ENCODE results near the gene MISFA.
"Not testable (repeated sequence)": the region's sequence is repeated elsewhere in the genome, so short reads cannot be mapped to it uniquely, and the experiment has no call there.

Gene MISFA

DNA sequence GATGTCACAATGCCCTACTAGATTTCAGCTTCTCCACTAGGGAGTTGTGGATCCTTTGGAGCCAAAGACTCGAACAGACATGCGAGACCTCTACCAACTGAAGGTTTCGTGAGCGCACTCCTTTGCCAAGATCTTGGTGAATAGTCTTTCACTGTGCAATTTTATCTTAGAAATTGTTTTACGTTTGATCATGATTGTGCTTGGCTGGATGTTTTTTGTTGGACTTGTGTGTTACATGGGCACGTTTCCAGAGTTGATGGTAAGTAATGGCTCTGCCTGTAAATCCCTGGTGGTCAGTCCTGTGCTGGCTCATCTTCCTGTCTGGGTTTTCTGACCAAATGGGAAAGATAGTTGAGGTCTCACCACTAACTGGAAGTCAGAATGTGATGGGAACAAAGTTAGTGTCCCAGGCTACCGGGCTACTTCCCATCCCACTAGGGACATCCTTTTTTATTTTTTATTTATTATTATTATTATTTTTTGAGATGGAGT is at the start of gene MISFA:
MISFA (plus strand) TSS at position 51 of the 492 bp plus-strand sequence; CDS start at position 191, 140 bp downstream.
- DNase-seq (ENCODE audit: low spot score in 2 of 2) (no peak), ATAC-seq (no peak)
- Mint-ChIP-seq H3K4me3 (no peak within 1 kb of the TSS), H3K36me3 (no peaks in the 10 kb centered on the region), H3K27ac (no peak within 1 kb of the TSS), H3K4me1 (no peaks in the 10 kb centered on the region), H3K9me3 (no peaks in the 10 kb centered on the region)

DNA sequence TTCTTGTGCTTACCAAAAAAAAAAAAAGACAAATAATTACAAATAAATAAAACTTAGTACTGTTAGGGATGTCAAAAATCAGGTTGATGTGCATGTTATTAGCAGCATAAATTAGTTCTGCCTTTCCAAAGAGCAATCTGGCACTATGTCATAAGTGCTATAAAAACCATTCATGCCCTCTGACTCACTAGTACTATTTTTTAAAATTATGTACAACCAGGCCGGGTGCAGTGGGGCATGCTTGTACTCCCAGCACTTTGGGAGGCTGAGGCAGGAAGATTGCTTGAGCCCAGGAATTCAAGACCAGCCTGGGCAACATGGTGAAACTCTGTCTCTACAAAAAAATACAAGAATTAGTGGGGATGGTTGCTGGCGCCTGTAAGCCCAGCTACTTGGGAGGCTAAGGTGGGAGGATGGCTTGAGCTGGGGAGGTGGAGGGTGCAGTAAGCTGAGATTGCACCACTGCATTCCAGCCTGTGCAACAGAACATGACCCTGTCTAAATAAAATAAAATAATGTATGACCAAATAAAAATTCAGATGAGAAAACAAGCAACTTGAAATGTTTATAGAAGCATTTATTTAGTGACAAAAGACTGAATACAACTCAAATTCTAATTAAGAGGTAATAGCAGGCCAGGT is 36.4 kb upstream of the MISFA start:
- ATAC-seq, result no peak
- H3K36me3 Mint-ChIP-seq, result peaks cover 89% of the 10 kb centered on the region
- H3K27ac Mint-ChIP-seq, result no peak overlapping the region
- H3K4me1 Mint-ChIP-seq, result no peaks in the 10 kb centered on the region
- no peak for DNase-seq (ENCODE audit: low spot score in 2 of 2)
- H3K4me3 Mint-ChIP-seq, result no peak overlapping the region
- H3K9me3 Mint-ChIP-seq, result no peaks in the 10 kb centered on the region

DNA sequence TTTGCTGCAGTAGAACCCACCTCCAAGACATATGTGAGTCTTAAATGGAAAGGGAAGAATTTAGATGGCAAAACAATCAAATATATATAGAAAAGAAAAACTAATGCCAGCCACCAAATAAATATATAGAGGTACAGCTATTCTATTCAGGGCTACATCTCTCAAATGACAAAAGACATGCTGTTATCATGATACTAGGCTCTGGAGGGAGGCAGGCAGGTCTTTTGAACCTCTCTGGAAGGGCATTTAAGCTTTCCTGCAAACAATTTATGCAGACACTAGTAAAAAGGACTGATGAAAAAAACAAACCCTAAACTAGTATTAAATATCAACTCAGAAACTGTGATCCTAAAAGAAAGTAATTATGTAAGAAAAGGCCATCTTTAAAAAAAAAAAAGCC is 35.4 kb upstream of the MISFA start:
- ATAC-seq, result no peak
- Mint-ChIP-seq H3K9me3 (no peaks in the 10 kb centered on the region), H3K27ac (no peak overlapping the region), H3K4me3 (no peak overlapping the region), H3K36me3 (peaks cover 82% of the 10 kb centered on the region), H3K4me1 (no peaks in the 10 kb centered on the region)
- no peak for DNase-seq (ENCODE audit: low spot score in 2 of 2)

DNA sequence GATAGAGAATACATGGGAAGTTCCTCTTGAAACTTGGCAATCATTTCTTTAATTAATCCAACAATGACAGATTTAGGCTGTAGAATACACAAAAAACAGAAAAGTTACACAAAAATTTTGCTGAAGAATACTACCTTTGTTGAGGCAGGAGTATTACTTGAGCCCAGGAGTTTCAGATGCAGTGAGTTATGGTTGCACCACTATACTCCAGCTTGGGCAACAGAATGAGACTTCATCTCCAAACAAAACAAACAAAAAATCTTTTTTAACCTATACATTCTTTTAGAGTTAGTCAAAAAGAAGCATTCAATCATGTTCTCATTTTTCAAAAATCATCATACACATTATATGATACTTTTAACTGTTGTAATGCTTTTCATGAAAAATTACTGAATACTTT is 33.2 kb upstream of the MISFA start:
- H3K4me1 Mint-ChIP-seq, result peaks cover 3% of the 10 kb centered on the region
- H3K36me3 Mint-ChIP-seq, result peaks cover 82% of the 10 kb centered on the region
- no peak for DNase-seq (ENCODE audit: low spot score in 2 of 2)
- no peak overlapping the region for H3K4me3 Mint-ChIP-seq
- no peaks in the 10 kb centered on the region for H3K9me3 Mint-ChIP-seq
- ATAC-seq, result no peak
- no peak overlapping the region for H3K27ac Mint-ChIP-seq

DNA sequence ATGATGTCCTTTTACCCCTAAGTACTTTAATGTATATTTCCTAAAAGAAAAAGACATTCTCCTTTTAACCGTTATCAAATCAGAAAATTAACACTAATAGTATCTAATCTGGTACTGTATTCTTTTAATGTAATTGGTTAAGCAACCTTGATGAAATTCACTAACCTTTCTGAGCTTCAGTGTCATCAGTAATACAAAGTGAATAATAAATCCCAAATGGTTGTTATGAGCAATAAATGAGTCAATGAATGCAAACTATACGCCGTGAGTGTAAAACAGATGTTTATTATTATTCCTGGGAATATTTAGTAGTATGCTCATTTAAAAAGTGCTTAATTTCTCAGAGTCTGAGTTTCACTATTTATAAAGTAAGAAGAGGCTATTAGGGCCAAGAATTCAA is 32.5 kb upstream of the MISFA start:
- Mint-ChIP-seq H3K9me3 (no peaks in the 10 kb centered on the region), H3K27ac (peak overlapping the region; percentile 60), H3K36me3 (peaks cover 82% of the 10 kb centered on the region), H3K4me3 (no peak overlapping the region), H3K4me1 (peaks cover 6% of the 10 kb centered on the region)
- DNase-seq (ENCODE audit: low spot score in 2 of 2), result no peak
- no peak for ATAC-seq

DNA sequence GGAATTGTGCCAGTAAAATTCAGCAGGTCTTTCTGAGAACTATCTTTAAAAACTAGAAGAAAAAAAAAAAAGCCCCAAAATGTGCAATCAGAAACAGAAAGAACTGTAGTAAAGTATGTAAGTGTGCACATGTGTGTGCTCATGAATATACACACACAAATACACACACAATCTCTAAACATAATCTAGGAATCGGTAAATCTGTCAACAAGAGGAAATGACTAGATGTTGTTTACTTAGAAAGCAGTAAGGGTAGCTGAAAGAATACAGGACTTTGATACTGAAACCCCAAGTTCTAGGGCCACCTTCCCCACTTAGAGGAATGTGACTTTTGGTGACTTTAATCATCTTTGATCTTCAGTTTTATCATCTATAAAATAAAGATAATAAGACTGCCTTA is 24.2 kb upstream of the MISFA start:
- peaks cover 83% of the 10 kb centered on the region for H3K36me3 Mint-ChIP-seq

DNA sequence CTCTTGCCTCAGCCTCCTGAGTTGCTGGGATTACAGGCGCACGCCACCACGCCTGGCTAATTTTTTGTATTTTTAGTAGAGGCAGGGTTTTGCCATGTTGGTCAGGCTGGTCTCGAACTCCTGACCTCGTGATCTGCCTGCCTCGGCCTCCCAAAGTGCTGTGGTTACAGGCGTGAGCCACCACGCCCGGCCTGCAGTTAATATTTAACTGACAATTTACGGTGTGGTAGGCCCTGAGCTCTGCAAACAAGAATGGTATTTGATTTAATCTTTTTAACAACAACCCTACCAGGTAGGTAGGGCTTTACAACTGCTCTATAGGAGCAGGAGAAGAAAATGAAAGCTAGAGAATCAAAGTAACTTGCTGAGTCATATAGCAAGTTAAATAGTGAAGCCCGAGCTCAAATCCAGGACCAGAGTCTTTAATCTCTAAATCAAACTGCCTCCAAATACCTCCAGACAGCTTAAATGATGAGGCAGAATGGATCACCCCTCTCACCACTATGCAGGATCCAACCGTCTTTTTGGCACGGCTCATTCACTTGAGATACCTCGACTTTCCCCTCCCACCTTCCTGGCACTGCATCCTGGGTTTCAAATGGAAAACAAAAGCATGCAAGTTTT is 20.5 kb upstream of the MISFA start:
- peak in 1 of 2 donors; percentile 53 for DNase-seq (ENCODE audit: low spot score in 2 of 2)
- ATAC-seq, result peak; percentile 83
- Mint-ChIP-seq H3K9me3 (no peaks in the 10 kb centered on the region), H3K27ac (peak overlapping the region; percentile 73), H3K4me1 (peaks cover 19% of the 10 kb centered on the region), H3K4me3 (peak overlapping the region; percentile 60), H3K36me3 (peaks cover 60% of the 10 kb centered on the region)

More for the DNA sequence above, 24.2 kb upstream of the MISFA start:
- no peaks in the 10 kb centered on the region for H3K9me3 Mint-ChIP-seq
- peaks cover 25% of the 10 kb centered on the region for H3K4me1 Mint-ChIP-seq
- no peak overlapping the region for H3K4me3 Mint-ChIP-seq
- no peak for DNase-seq (ENCODE audit: low spot score in 2 of 2)
- peak overlapping the region; percentile 50 for H3K27ac Mint-ChIP-seq
- ATAC-seq, result no peak

DNA sequence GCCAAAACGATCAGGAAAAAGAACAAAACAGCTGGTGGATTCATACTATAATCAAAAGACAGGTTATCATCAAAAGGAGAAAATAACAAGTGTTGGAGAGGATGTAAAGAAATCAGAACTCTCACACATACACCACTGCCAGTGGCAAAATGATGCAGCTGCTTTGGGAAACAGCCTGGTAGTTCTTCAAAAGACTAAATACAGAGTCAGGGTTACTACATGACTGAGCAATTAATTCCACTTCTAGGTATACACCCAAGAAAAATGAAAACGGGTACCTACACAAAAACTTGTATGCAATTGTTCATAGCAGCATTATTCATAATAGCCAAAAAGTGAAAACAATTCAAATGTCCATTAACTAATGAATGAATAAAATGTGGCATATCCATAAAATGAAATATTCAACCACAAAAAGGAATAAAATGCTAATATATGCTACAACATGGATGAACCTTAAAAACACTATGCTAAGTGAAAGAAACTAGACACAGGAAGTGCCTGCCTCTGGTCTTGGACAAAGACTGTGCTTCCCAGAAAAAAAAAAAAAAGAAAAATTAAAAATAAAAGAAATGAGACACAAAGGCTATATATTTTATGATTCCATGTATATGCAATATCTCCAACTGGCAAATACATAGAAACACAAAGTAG is 19.3 kb upstream of the MISFA start:
- no peak overlapping the region for H3K27ac Mint-ChIP-seq
- peaks cover 25% of the 10 kb centered on the region for H3K4me1 Mint-ChIP-seq
- H3K36me3 Mint-ChIP-seq, result peaks cover 48% of the 10 kb centered on the region
- H3K4me3 Mint-ChIP-seq, result no peak overlapping the region
- H3K9me3 Mint-ChIP-seq, result no peaks in the 10 kb centered on the region
- ATAC-seq, result peak; percentile 51
- no peak for DNase-seq (ENCODE audit: low spot score in 2 of 2)

DNA sequence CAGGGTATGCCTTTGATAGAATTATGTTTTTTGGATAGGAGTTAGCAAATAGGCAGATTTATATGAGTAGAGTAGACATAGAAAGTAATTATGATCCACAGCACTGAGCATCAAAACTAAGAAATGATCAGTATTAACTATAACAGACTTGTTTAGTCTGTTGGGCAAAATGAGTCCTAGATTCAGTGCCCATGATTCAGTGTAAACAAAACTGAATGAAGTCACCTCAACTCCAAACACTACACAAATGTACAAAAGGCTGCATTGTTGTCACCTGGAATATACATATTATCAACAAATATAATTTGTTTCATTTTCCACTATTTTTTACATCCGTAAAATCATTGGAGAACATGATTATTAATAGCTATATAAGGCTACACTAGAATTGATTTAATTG is 17.8 kb upstream of the MISFA start:
- Mint-ChIP-seq H3K4me1 (peaks cover 22% of the 10 kb centered on the region), H3K27ac (no peak overlapping the region), H3K9me3 (no peaks in the 10 kb centered on the region), H3K4me3 (no peak overlapping the region), H3K36me3 (peaks cover 33% of the 10 kb centered on the region)
- DNase-seq (ENCODE audit: low spot score in 2 of 2) (no peak), ATAC-seq (peak; percentile 32)

DNA sequence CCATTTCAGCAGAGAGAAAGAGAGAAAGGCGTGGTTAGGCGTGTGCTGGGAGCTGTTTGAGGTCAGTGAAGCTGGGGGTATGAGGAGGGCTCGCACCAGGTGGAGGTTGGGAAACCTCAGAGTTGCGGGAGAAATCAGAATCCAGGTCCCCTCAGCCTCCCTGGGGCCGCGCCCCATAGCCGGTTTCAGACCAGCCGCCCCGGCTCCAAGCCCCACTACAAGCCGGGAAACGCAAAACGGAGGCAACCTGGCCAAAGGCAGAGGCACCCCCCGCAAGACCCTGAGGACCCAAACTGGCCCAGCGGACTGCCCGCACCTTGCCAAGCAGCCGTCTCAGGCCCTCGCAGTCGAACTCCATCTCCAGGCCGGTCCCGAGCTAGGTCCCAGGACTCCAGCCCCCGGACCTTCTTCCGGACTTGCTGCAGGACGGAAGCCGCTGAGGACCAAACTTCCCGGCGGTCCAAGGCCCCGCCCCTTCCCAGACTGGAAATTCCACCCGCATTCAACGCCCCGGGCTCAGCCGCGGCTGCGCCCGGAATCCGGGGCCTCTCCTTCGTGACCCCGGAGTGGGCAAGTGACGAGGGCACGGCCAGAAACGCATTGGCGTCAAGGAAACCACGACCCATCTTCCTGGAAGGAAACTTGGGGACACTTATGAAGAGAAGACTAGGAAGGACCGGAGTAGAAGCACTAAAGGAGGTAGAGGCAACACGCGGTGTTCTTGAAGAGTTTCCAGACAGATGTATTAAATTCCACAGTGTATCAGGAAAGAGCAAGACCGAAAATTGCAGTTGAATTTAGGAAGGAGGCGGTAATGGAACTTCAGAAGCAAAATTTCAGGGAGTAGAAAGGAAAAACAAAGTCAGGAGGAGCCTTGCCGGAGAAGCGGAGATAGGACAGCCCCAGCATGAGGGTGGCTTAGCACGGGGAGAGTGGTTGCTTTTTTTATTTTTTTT is 11.0 kb upstream of the MISFA start, which contains the start of gene UEVLD:
UEVLD (minus strand) TSS at position 438 of the 956 bp plus-strand sequence; CDS start at position 358, 80 bp downstream.
- DNase-seq (ENCODE audit: low spot score in 2 of 2) (peak; percentile 53 to 87), ATAC-seq (peak; percentile 63)
- H3K4me1 Mint-ChIP-seq, result peaks cover 7% of the 10 kb centered on the region
- H3K36me3 Mint-ChIP-seq, result no peaks in the 10 kb centered on the region
- H3K27ac Mint-ChIP-seq, result no peak within 1 kb of the TSS
- H3K4me3 Mint-ChIP-seq, result no peak within 1 kb of the TSS
- H3K9me3 Mint-ChIP-seq, result no peaks in the 10 kb centered on the region

DNA sequence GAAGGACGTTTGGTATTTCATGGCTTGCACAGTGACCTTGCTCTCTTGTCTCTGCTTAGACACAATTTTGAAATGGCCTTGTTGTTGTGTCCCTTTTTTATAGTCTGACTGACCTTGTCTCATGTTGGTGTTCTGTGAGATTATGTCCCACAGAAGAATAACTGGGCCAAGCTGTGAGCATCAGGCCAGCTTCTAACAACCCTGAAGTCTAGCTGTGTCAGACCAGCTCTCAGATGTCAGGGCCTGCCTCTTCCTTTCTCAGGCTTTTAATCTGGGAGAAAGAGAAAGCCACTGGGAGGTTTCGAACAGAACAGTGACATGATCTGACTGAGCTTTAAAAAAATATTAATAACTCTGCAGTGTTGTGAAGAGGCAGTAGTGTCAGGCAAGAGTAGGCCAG is 9.0 kb upstream of the MISFA start:
- Mint-ChIP-seq H3K9me3 (no peaks in the 10 kb centered on the region), H3K4me1 (no peaks in the 10 kb centered on the region), H3K36me3 (no peaks in the 10 kb centered on the region), H3K4me3 (no peak overlapping the region), H3K27ac (no peak overlapping the region)
- ATAC-seq, result peak; percentile 5
- no peak for DNase-seq (ENCODE audit: low spot score in 2 of 2)

DNA sequence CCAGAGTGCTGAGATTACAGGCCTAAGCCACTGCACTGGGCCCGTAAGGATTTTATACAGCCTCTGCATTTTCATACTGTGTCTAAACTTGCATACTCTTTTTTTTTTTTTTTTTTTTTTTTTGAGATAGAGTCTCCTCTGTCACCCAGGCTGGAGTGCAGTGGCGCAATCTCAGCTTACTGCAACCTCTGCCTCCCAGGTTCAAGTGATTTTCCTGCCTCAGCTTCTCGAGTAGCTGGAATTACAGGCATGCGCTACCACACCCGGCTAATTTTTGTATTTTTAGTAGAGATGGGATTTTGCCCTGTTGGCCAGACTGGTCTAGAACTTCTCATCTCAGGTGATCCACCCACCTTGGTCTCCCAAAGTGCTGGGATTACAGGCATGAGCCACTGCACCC is 5.5 kb upstream of the MISFA start:
- H3K9me3 Mint-ChIP-seq; ATAC-seq; H3K27ac Mint-ChIP-seq; H3K4me1 Mint-ChIP-seq; DNase-seq (ENCODE audit: low spot score in 2 of 2); H3K36me3 Mint-ChIP-seq; H3K4me3 Mint-ChIP-seq: not testable (repeated sequence)

DNA sequence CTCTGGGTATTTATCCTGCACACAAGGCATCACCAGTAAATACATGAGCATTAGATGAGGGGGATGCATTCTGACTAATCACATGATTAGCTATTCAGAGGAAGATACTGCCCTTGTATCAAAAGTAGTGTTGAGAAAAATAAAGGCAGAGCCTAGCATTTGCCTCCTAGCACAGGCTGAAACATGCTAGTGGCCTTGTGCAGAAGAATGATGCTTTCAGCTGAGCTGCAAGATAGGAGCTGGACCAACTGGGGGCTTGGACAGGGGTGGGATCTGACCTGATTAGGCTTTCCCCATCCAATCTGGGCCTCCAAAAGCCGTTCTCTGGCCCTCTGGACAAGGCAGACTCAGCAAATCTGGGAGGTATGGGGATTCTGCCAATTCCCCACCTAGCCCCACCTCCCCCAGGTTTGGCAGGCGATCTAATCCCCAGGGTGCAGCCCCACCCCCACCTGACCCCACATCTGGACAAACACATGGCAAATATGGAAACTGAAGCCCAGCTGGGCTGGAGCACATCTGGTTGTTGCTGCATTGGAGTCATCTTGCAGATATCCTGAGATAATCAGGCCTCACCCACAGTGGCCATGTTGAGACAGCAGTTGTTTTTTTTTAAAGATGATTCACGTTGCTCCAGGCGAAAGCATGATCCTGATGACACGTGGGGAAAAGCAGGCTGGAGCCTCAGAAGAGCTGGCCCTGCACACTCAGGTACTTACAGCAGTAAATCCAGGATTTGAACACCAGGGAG is 4.4 kb upstream of the MISFA start:
- Mint-ChIP-seq H3K9me3 (no peaks in the 10 kb centered on the region), H3K27ac (no peak overlapping the region), H3K4me3 (no peak overlapping the region), H3K4me1 (no peaks in the 10 kb centered on the region), H3K36me3 (no peaks in the 10 kb centered on the region)
- ATAC-seq (no peak), DNase-seq (ENCODE audit: low spot score in 2 of 2) (no peak)

DNA sequence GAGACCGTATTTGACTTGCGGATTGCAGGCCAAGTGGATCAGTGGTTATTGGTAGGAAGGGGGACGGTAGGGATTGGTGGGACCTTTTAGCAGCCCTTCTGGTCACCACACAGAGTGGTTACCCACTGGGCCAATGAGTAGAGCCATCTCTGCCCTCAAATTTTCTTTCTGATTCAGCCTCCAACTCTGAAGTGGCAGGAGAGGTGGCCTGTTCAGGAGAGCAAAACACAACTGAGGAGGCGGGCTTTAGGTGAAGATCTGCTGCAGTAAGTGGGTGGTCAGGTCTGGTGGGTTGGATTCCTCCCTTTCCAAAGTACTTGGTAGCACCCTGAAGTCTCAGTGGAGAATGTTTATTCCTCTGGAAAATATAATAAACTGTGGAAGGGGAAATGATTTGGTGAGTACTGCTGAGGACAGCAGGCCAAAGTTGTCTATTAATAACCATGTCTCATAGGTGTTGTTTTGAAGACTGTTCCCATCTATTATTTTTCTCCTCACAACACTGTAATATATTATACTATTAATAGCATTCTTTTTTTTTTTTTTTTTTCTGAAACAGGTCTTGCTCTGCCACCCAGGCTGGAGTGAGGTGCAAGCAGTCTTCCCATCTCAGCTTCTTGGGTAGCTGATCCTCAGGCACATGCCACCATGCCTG is 1.5 kb downstream of the MISFA start:
- ATAC-seq, result no peak
- Mint-ChIP-seq H3K27ac (no peak overlapping the region), H3K4me3 (no peak overlapping the region), H3K9me3 (no peaks in the 10 kb centered on the region), H3K36me3 (peaks cover 6% of the 10 kb centered on the region), H3K4me1 (no peaks in the 10 kb centered on the region)
- DNase-seq (ENCODE audit: low spot score in 2 of 2), result no peak
